Stimulated activated memory B cell treated with anti-CD40 and anti-IgM and Interleukin-4, amounts not matched to agents 10 μg/mL and 1 μg/mL and 100 μg/mL, for 72 hours (primary cell): Measurements from ENCODE around the gene KRTAP10-8.
"Not testable (repeated sequence)": the region's sequence is repeated elsewhere in the genome, so short reads cannot be mapped to it uniquely, and the experiment has no call there.

ENCODE experiments used
- ATAC-seq: fragments of 150-1000 bp; cut with Tn5 transposase; 2 replicates; pipeline ENCODE4 v1.10.0; 2021
- H3K27ac Mint-ChIP-seq: one replicate; pipeline ENCODE4 v1.8.0; 2022; ENCODE audit warnings: mild to moderate bottlenecking, mixed read lengths
- H3K27me3 Mint-ChIP-seq: one replicate; pipeline ENCODE4 v1.8.0; 2022; ENCODE audit warnings: mixed read lengths
- H3K36me3 Mint-ChIP-seq: one replicate; pipeline ENCODE4 v1.8.0; 2022; ENCODE audit warnings: mixed read lengths
- H3K4me1 Mint-ChIP-seq: one replicate; pipeline ENCODE4 v1.8.0; 2022; ENCODE audit warnings: mixed read lengths
- H3K4me3 Mint-ChIP-seq: one replicate; pipeline ENCODE4 v1.8.0; 2022; ENCODE audit warnings: mild to moderate bottlenecking, moderate library complexity, mixed read lengths
- H3K9me3 Mint-ChIP-seq: one replicate; pipeline ENCODE4 v1.8.0; 2022; ENCODE audit warnings: mixed read lengths

The KRTAP10-8 gene

GRCh38 chr21:44615911-44616590 lies 4.2 kb downstream of the KRTAP10-8 start:
- peaks cover 39% of the 10 kb centered on the region for H3K36me3 Mint-ChIP-seq
- H3K4me3 Mint-ChIP-seq, result no peak overlapping the region
- peaks cover 33% of the 10 kb centered on the region for H3K9me3 Mint-ChIP-seq
- H3K27me3 Mint-ChIP-seq, result peaks cover 41% of the 10 kb centered on the region
- H3K27ac Mint-ChIP-seq, result no peak overlapping the region
- ATAC-seq, result no peak
- H3K4me1 Mint-ChIP-seq, result peaks cover 14% of the 10 kb centered on the region

DNA sequence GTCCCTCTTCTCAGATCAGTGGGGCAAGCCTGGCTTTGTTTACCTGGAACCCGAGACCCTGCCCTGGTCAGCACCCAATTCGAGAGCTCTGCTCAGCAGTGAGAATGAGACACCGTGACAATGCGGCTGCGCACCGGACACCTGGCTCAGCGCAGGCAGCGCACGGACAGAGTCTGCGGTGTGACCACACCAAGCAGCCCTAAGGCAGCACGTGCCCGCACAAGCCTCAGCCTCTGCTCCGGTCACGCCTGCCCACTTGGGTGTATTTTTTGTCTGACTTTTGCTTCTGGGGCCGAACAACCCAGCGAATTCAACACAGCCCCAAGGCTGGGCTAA lies 4.7 kb downstream of the KRTAP10-8 start:
- Mint-ChIP-seq H3K9me3 (peaks cover 29% of the 10 kb centered on the region), H3K36me3 (peaks cover 35% of the 10 kb centered on the region), H3K27ac (no peak overlapping the region), H3K27me3 (peaks cover 41% of the 10 kb centered on the region), H3K4me3 (no peak overlapping the region), H3K4me1 (peaks cover 14% of the 10 kb centered on the region)
- no peak for ATAC-seq

GRCh38 chr21:44617071-44617501 lies 5.2 kb downstream of the KRTAP10-8 start:
- H3K4me3 Mint-ChIP-seq, result no peak overlapping the region
- no peak overlapping the region for H3K27ac Mint-ChIP-seq
- H3K9me3 Mint-ChIP-seq, result peaks cover 26% of the 10 kb centered on the region
- H3K27me3 Mint-ChIP-seq, result peaks cover 41% of the 10 kb centered on the region
- peaks cover 34% of the 10 kb centered on the region for H3K36me3 Mint-ChIP-seq
- no peak for ATAC-seq
- H3K4me1 Mint-ChIP-seq, result peaks cover 14% of the 10 kb centered on the region

GRCh38 chr21:44618504-44618903 lies 6.6 kb downstream of the KRTAP10-8 start:
- no peak for ATAC-seq
- Mint-ChIP-seq H3K36me3 (peaks cover 26% of the 10 kb centered on the region), H3K9me3 (peaks cover 27% of the 10 kb centered on the region), H3K27ac (peak overlapping the region; percentile 69), H3K4me1 (peaks cover 14% of the 10 kb centered on the region), H3K27me3 (peaks cover 28% of the 10 kb centered on the region), H3K4me3 (no peak overlapping the region)

DNA sequence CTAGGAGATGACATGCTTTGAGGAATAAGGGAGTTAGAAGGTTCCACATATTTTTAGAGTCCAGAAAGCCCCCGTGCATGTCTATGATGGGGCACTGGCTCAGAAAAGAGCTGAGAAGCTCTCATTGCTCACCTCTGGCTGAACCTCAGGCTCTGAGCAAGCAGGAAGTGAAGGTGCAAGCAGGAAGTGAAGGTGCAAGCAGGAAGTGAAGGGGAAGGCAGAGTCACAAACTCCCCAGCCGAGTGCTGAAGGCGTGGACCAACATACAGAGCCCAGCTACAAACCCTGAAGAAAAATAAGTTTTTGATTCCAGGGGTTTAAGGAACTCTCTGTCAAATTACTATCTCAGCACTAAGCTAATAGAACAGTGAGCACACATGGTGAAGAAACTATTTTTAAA lies 7.0 kb downstream of the KRTAP10-8 start:
- ATAC-seq, result no peak
- Mint-ChIP-seq H3K27ac (peak overlapping the region; percentile 69), H3K9me3 (peaks cover 31% of the 10 kb centered on the region), H3K4me3 (no peak overlapping the region), H3K36me3 (peaks cover 30% of the 10 kb centered on the region), H3K4me1 (peaks cover 14% of the 10 kb centered on the region), H3K27me3 (peaks cover 29% of the 10 kb centered on the region)

DNA sequence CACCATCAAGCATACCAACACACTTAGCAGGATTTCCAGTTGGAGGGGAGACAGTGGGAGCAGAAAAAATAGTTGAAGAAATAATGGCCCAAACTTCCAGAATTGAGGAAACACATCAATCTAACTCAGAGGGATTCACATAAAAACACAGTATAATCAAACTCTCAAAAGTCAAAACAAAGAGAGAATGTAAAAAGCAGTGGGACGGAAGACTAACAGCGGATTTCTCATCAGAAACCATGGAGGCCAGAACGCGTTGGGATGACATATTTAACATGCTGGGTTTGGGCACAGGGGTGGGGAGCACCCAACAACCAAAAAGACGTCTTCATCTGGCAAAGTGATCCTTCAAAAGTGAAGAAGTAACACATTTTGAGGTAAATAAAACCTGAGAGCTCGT lies 8.0 kb downstream of the KRTAP10-8 start:
- peaks cover 26% of the 10 kb centered on the region for H3K27me3 Mint-ChIP-seq
- no peak overlapping the region for H3K4me3 Mint-ChIP-seq
- ATAC-seq, result no peak
- peaks cover 39% of the 10 kb centered on the region for H3K9me3 Mint-ChIP-seq
- peaks cover 39% of the 10 kb centered on the region for H3K36me3 Mint-ChIP-seq
- H3K27ac Mint-ChIP-seq, result no peak overlapping the region
- H3K4me1 Mint-ChIP-seq, result peaks cover 14% of the 10 kb centered on the region

GRCh38 chr21:44623575-44623974 lies 11.7 kb downstream of the KRTAP10-8 start:
- Mint-ChIP-seq H3K4me3 (no peak overlapping the region), H3K27ac (no peak overlapping the region), H3K4me1 (peaks cover 9% of the 10 kb centered on the region), H3K27me3 (peaks cover 36% of the 10 kb centered on the region), H3K36me3 (peaks cover 39% of the 10 kb centered on the region), H3K9me3 (peaks cover 37% of the 10 kb centered on the region)
- ATAC-seq, result no peak

DNA sequence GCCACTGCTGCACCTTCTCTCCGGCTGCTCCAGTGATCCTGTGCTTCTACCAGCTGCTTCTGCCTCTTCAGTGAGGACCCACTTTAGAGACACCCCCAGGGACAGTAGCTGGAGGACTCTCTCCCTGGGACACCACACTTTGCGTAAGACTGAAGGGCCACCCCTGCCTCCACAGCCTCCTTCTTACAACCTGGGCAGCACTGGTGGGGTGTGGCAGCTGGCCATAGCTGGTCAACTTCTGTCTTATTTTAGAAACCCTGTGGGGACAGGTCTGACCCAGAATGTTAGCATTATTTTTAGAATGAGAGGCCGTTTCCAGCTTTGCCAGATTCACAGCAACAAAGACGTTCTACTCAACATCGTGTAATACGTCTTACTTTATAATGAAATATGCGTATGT lies 13.9 kb downstream of the KRTAP10-8 start:
- H3K9me3 Mint-ChIP-seq, result peaks cover 33% of the 10 kb centered on the region
- peaks cover 22% of the 10 kb centered on the region for H3K36me3 Mint-ChIP-seq
- no peak for ATAC-seq
- H3K27ac Mint-ChIP-seq, result no peak overlapping the region
- H3K4me1 Mint-ChIP-seq, result peaks cover 11% of the 10 kb centered on the region
- no peak overlapping the region for H3K4me3 Mint-ChIP-seq
- peaks cover 36% of the 10 kb centered on the region for H3K27me3 Mint-ChIP-seq

GRCh38 chr21:44626262-44626661 lies 14.4 kb downstream of the KRTAP10-8 start:
- Mint-ChIP-seq H3K4me1 (peaks cover 11% of the 10 kb centered on the region), H3K36me3 (peaks cover 25% of the 10 kb centered on the region), H3K27ac (no peak overlapping the region), H3K27me3 (peaks cover 36% of the 10 kb centered on the region), H3K9me3 (peaks cover 36% of the 10 kb centered on the region), H3K4me3 (no peak overlapping the region)
- ATAC-seq, result no peak

GRCh38 chr21:44626673-44627143 lies 14.8 kb downstream of the KRTAP10-8 start, which contains the start of gene KRTAP10-9:
Gene KRTAP10-9, plus strand, starts transcription at chr21:44627093. Its CDS starts 79 bp downstream, at chr21:44627172.
- H3K27ac Mint-ChIP-seq, result no peak within 1 kb of the TSS
- peaks cover 11% of the 10 kb centered on the region for H3K4me1 Mint-ChIP-seq
- H3K9me3 Mint-ChIP-seq, result peaks cover 40% of the 10 kb centered on the region
- no peak within 1 kb of the TSS for H3K4me3 Mint-ChIP-seq
- H3K36me3 Mint-ChIP-seq, result peaks cover 29% of the 10 kb centered on the region
- no peak for ATAC-seq
- peaks cover 36% of the 10 kb centered on the region for H3K27me3 Mint-ChIP-seq

GRCh38 chr21:44627181-44627822 lies 15.4 kb downstream of the KRTAP10-8 start:
- H3K36me3 Mint-ChIP-seq, result peaks cover 29% of the 10 kb centered on the region

DNA sequence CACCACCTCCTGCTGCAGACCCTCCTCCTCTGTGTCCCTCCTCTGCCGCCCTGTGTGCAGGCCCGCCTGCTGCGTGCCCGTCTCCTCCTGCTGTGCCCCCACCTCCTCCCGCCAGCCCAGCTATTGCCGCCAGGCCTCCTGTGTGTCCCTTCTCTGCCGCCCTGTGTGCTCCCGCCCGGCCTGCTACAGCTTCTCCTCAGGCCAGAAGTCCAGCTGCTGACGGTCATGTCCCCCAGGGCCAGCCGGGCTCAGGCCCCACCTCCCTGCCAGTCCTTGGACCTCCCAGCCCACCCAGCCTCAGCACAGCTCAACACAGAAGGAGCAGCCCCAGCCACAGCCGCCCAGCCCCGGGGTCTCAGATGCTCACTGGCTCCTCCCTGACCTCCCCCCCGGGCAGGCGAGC lies 16.0 kb downstream of the KRTAP10-8 start:
- H3K27ac Mint-ChIP-seq, H3K4me3 Mint-ChIP-seq, ATAC-seq: not testable (repeated sequence)
- H3K9me3 Mint-ChIP-seq, result peaks cover 41% of the 10 kb centered on the region
- H3K36me3 Mint-ChIP-seq, result peaks cover 29% of the 10 kb centered on the region
- peaks cover 11% of the 10 kb centered on the region for H3K4me1 Mint-ChIP-seq
- peaks cover 36% of the 10 kb centered on the region for H3K27me3 Mint-ChIP-seq

More at GRCh38 chr21:44627181-44627822, 15.4 kb downstream of the KRTAP10-8 start:
- peaks cover 11% of the 10 kb centered on the region for H3K4me1 Mint-ChIP-seq
- ATAC-seq, H3K27ac Mint-ChIP-seq, H3K4me3 Mint-ChIP-seq: not testable (repeated sequence)
- H3K27me3 Mint-ChIP-seq, result peaks cover 36% of the 10 kb centered on the region
- H3K9me3 Mint-ChIP-seq, result peaks cover 41% of the 10 kb centered on the region

- no peak overlapping the region for H3K27ac Mint-ChIP-seq
- H3K9me3 Mint-ChIP-seq, result peaks cover 41% of the 10 kb centered on the region
- no peak for ATAC-seq
- H3K27me3 Mint-ChIP-seq, result peaks cover 34% of the 10 kb centered on the region
- H3K36me3 Mint-ChIP-seq, result peaks cover 21% of the 10 kb centered on the region
- no peak overlapping the region for H3K4me3 Mint-ChIP-seq
- H3K4me1 Mint-ChIP-seq, result peaks cover 11% of the 10 kb centered on the region
These were observed 17.0 kb downstream of the KRTAP10-8 start for GRCh38 chr21:44628707-44629391.

DNA sequence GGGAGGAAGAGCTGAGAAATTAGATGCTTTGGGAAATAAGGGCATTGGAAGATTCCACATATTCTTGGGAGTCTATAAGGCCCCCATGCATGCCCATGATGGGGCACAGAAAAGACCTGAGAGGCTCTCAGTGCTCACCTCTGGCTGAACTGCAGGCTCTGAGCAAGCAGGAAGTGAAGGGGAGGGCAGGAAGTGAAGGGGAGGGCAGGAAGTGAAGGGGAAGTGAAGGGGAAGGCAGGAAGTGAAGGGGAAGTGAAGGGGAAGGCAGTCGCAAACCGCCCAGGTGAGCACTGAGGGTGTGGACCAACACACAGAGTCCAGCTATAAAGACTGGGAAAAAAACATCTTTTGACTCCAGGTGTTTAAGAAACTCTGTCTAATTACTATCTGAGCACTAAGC lies 18.6 kb downstream of the KRTAP10-8 start:
- peaks cover 12% of the 10 kb centered on the region for H3K36me3 Mint-ChIP-seq
- no peak for ATAC-seq
- peaks cover 11% of the 10 kb centered on the region for H3K4me1 Mint-ChIP-seq
- peaks cover 33% of the 10 kb centered on the region for H3K9me3 Mint-ChIP-seq
- no peak overlapping the region for H3K27ac Mint-ChIP-seq
- H3K27me3 Mint-ChIP-seq, result peaks cover 33% of the 10 kb centered on the region
- no peak overlapping the region for H3K4me3 Mint-ChIP-seq

DNA sequence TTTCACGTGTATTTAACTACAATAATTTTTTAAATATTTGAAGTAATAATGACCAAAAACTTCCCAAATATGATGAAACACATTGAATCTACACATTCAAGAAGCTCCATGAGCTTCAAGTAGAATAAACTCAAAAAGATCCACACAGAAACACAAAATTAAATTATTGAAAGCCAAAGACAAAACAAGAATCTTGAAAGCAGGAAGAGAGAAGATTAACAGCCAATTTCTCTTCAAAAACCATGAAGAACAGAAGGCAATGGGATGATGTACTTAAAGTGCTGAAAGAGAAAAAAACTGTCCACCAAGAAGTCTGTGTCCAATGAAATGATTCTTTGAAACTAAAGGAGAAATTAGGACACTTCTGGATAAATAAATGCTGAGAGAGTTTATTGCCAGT lies 20.2 kb downstream of the KRTAP10-8 start:
- Mint-ChIP-seq H3K27ac (no peak overlapping the region), H3K27me3 (peaks cover 36% of the 10 kb centered on the region), H3K9me3 (peaks cover 33% of the 10 kb centered on the region), H3K4me3 (no peak overlapping the region), H3K4me1 (peaks cover 11% of the 10 kb centered on the region), H3K36me3 (peaks cover 12% of the 10 kb centered on the region)
- ATAC-seq, result no peak
